Epithelial cell of proximal tubule (primary cell): ENCODE results near the gene FTO. TPM values are rescaled to one million over a fixed set of nuclear protein-coding genes. Genes with fewer than 3 reads are reported as not detected.

Experiments used
- DNase-seq: peaks from one replicate; pipeline ENCODE4 v3.0.0-alpha.2; 2011; ENCODE audit warnings: low read depth
- H3K4me3 ChIP-seq: 2 replicates; pipeline ENCODE4 v1.5.1; 2011; ENCODE audit warnings: low read depth, mild to moderate bottlenecking, low read length
- total RNA-seq: library from RNA; depleted of rRNA; stranded (reverse); fragments of >200 nt; gene quantifications from 2 replicates; pipeline ENCODE4 v1.2.3, GENCODE V29; 2015
- TF ChIP-seq, protein P1 (sequence below): conservative IDR thresholded peaks from 2 replicates; pipeline ENCODE4 v1.5.1; 2012; ENCODE audit warnings: low read depth, mild to moderate bottlenecking, low read length

Gene FTO
- total RNA-seq, 1 donor from 2014 or later: 62.7 TPM

DNA sequence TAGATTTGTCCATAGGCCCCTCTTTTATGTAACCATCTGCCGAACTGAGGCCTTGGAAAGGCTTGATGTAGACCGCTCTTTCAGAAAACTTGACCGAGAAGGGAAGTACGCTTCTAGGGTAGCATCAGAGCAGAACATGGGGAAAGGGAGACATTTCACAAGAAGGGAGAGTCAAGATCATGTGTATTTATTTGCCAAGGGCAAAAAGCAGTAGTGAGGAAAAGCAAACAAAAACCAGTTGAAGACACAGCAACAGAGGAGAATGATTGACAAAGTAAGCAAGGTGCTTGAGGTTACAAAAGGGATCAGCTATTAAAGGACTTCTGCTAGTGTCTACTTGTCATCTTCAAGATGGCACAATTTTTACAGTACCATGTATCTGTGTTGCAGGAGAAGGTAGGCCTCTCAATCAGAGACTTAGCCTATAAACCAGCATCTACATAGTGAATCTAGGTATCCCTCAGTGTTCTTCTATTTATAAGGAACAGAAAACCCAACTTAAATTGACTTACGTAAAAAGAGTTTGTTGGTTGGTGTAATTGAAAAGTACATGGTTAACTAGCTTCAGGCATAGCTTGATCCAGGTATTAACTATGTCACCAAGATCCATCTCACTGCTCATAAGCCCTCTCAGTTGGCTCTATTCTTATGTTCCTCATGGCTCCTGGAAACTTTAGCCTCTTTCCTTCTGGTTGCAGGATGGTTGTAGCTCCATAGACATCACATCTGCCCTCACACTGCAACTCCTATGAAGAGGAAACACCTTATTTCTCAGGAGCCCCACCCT lies 294.3 kb downstream of the FTO start:
- TF ChIP-seq, protein P1, sequence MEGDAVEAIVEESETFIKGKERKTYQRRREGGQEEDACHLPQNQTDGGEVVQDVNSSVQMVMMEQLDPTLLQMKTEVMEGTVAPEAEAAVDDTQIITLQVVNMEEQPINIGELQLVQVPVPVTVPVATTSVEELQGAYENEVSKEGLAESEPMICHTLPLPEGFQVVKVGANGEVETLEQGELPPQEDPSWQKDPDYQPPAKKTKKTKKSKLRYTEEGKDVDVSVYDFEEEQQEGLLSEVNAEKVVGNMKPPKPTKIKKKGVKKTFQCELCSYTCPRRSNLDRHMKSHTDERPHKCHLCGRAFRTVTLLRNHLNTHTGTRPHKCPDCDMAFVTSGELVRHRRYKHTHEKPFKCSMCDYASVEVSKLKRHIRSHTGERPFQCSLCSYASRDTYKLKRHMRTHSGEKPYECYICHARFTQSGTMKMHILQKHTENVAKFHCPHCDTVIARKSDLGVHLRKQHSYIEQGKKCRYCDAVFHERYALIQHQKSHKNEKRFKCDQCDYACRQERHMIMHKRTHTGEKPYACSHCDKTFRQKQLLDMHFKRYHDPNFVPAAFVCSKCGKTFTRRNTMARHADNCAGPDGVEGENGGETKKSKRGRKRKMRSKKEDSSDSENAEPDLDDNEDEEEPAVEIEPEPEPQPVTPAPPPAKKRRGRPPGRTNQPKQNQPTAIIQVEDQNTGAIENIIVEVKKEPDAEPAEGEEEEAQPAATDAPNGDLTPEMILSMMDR: no peak
- H3K4me3 ChIP-seq: no peak overlapping the region
- no peak for DNase-seq

- no peak overlapping the region for H3K4me3 ChIP-seq
- DNase-seq: no peak
- TF ChIP-seq, protein P1: no peak
Observed at GRCh38 chr16:53998966-53999522, 295.1 kb downstream of the FTO start.

- no peak for DNase-seq
- H3K4me3 ChIP-seq: no peak overlapping the region
- TF ChIP-seq, protein P1: no peak
Observed at GRCh38 chr16:53999841-54000240, 295.9 kb downstream of the FTO start.

- TF ChIP-seq, protein P1: no peak
- H3K4me3 ChIP-seq: no peak overlapping the region
- no peak for DNase-seq
Observed at GRCh38 chr16:54000361-54000760, 296.4 kb downstream of the FTO start.

GRCh38 chr16:54006693-54007092 lies 302.7 kb downstream of the FTO start:
- DNase-seq: no peak
- TF ChIP-seq, protein P1: no peak

DNA sequence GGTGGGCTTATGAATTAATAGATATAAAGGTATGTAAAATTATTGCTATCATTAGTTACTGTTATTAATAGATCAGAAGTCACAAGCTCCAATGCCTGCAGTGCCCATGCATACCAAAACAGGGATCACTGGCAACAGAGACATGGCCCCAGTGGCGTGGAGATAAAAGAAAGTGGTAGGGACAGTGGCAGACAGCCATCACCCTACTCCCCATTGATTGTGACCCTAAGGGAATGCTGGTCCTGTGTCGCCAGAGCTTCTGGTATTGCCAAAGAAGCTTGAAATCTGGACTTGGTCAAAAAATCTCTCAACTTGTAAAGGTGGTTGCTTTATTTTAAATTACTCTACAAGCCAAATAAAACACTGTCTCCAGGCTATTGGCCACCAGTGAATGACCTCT lies 303.5 kb downstream of the FTO start:
- H3K4me3 ChIP-seq: no peak overlapping the region
- TF ChIP-seq, protein P1: no peak
- DNase-seq: no peak

More at GRCh38 chr16:54006693-54007092, 302.7 kb downstream of the FTO start:
- H3K4me3 ChIP-seq: no peak overlapping the region
